Fibroblast of skin of right quadriceps (primary cell): ENCODE data around the gene UMODL1.
"Not testable (repeated sequence)": the region's sequence is repeated elsewhere in the genome, so short reads cannot be mapped to it uniquely, and the experiment has no call there.

Source experiments
- DNase-seq: peaks from one replicate; pipeline ENCODE4 v3.0.0-alpha.2; 2013

The UMODL1 gene

GRCh38 chr21:42172596-42173483 is 101.7 kb downstream of the UMODL1 start:
- no peak for DNase-seq

GRCh38 chr21:42174173-42174572 is 103.1 kb downstream of the UMODL1 start:
- DNase-seq: no peak

GRCh38 chr21:42175110-42175710 is 104.1 kb downstream of the UMODL1 start:
- no peak for DNase-seq

GRCh38 chr21:42176859-42177258 is 105.7 kb downstream of the UMODL1 start:
- DNase-seq: no peak

GRCh38 chr21:42179316-42179715 is 108.2 kb downstream of the UMODL1 start:
- no peak for DNase-seq

- not testable (repeated sequence) for DNase-seq
Observed at GRCh38 chr21:42180001-42180400, 108.9 kb downstream of the UMODL1 start.

GRCh38 chr21:42182713-42183371 is 111.7 kb downstream of the UMODL1 start:
- DNase-seq: no peak

- no peak for DNase-seq
Observed at GRCh38 chr21:42183374-42184266, 112.5 kb downstream of the UMODL1 start.

GRCh38 chr21:42186591-42186990 is 115.5 kb downstream of the UMODL1 start:
- no peak for DNase-seq

- peak; percentile 39 for DNase-seq
Observed at GRCh38 chr21:42187976-42188653, 117.0 kb downstream of the UMODL1 start.

- no peak for DNase-seq
Observed at GRCh38 chr21:42188663-42189062, 117.5 kb downstream of the UMODL1 start.

GRCh38 chr21:42189431-42189830 is 118.3 kb downstream of the UMODL1 start:
- no peak for DNase-seq

GRCh38 chr21:42189860-42190485 is 118.9 kb downstream of the UMODL1 start:
- no peak for DNase-seq

- DNase-seq: no peak
Observed at GRCh38 chr21:42190486-42190863, 119.4 kb downstream of the UMODL1 start.

- DNase-seq: no peak
Observed at GRCh38 chr21:42191064-42191463, 119.9 kb downstream of the UMODL1 start.

GRCh38 chr21:42191696-42192595 is 120.8 kb downstream of the UMODL1 start:
- DNase-seq: no peak
